MM.1S (cell line): ENCODE data around the gene TMEM175.
"Not testable (repeated sequence)": the region's sequence is repeated elsewhere in the genome, so short reads cannot be mapped to it uniquely, and the experiment has no call there.

Experiments used
- DNase-seq: peaks from one replicate; pipeline ENCODE4 v3.0.0-alpha.2; 2015
- H2AFZ ChIP-seq: fragments of 300-600 bp; sonication (generic); 2 replicates; pipeline ENCODE4 v1.6.0; 2016; ENCODE audit warnings: antibody characterized with exemption, low read length
- H3F3A ChIP-seq: fragments of 300-600 bp; sonication (generic); 2 replicates; pipeline ENCODE4 v1.6.1; 2016; ENCODE audit warnings: mild to moderate bottlenecking, antibody characterized with exemption, low read length, moderate library complexity, mixed read lengths; ENCODE audit not compliant: insufficient read depth
- H3K27ac ChIP-seq: fragments of 300-600 bp; sonication (generic); 2 replicates; pipeline ENCODE4 v1.5.1; 2016; ENCODE audit warnings: mild to moderate bottlenecking, low read length
- H3K27me3 ChIP-seq: fragments of 300-600 bp; sonication (generic); replicated peaks from 2 replicates; pipeline ENCODE4 v1.6.0; 2016; ENCODE audit warnings: low read length; ENCODE audit not compliant: insufficient read depth
- H3K36me3 ChIP-seq: fragments of 300-600 bp; sonication (generic); replicated peaks from 2 replicates; pipeline ENCODE4 v1.6.1; 2016; ENCODE audit warnings: mild to moderate bottlenecking, low read length, mixed read lengths; ENCODE audit not compliant: insufficient read depth
- H3K4me1 ChIP-seq: fragments of 300-600 bp; sonication (generic); 2 replicates; pipeline ENCODE4 v1.6.1; 2016; ENCODE audit warnings: low read length, mixed read lengths
- H3K4me2 ChIP-seq: fragments of 300-600 bp; sonication (generic); 2 replicates; pipeline ENCODE4 v1.6.0; 2016; ENCODE audit warnings: low read depth, low read length
- H3K4me3 ChIP-seq: fragments of 300-600 bp; sonication (generic); 2 replicates; pipeline ENCODE4 v1.5.1; 2016; ENCODE audit warnings: low read length, mixed read lengths
- H3K79me2 ChIP-seq: fragments of 300-600 bp; sonication (generic); 2 replicates; pipeline ENCODE4 v1.6.1; 2016; ENCODE audit warnings: mixed run types, low read length, mixed read lengths
- H3K9ac ChIP-seq: fragments of 300-600 bp; sonication (generic); 2 replicates; pipeline ENCODE4 v1.6.1; 2016; ENCODE audit warnings: low read length, mixed read lengths
- H3K9me2 ChIP-seq: fragments of 300-600 bp; sonication (generic); replicated peaks from 2 replicates; pipeline ENCODE4 v1.6.1; 2016; ENCODE audit warnings: mild to moderate bottlenecking, low read length, mixed read lengths; ENCODE audit not compliant: insufficient read depth
- H3K9me3 ChIP-seq: fragments of 300-600 bp; sonication (generic); replicated peaks from 2 replicates; pipeline ENCODE4 v1.6.1; 2016; ENCODE audit warnings: mild to moderate bottlenecking, low read length, mixed read lengths; ENCODE audit not compliant: insufficient read depth
- H4K20me1 ChIP-seq: fragments of 300-600 bp; sonication (generic); 2 replicates; pipeline ENCODE4 v1.6.1; 2016; ENCODE audit warnings: mild to moderate bottlenecking, low read length, moderate library complexity, mixed read lengths; ENCODE audit not compliant: insufficient read depth
- EZH2 ChIP-seq: fragments of 300-600 bp; sonication (generic); optimal IDR thresholded peaks from 2 replicates; pipeline ENCODE3; 2017; ENCODE audit warnings: low read depth, mild to moderate bottlenecking, antibody characterized with exemption, low read length, mixed read lengths
- EZH2phosphoT487 ChIP-seq: fragments of 300-600 bp; sonication (generic); IDR thresholded peaks from 2 replicates; pipeline ENCODE4 v1.6.1; 2018; ENCODE audit warnings: antibody characterized with exemption, low read length
- TF ChIP-seq, protein P1 (sequence below): fragments of 300-600 bp; sonication (generic); IDR thresholded peaks from 2 replicates; pipeline ENCODE4 v1.5.1; 2016; ENCODE audit warnings: antibody characterized with exemption, low read length, mixed read lengths

Gene TMEM175

DNA sequence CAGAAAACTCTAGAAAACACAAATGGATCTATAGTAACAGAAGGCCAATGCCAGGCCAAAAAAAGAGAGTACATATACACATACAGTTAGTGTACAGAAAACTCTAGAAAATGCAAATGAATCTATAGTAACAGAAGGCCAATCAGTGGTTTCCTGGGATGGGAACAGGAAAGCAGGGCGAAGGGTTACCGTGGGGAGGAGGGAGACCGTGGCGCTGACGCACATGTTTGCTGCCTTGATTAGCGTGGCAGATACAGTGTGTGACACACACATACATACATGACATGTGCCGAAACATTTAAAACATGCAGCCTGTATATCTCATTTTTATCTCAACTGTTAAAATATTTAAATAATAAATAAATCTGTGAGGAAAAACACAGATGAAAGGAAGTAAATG is 14.8 kb upstream of the TMEM175 start:
- Histone ChIP-seq H3K36me3 (no peaks in the 10 kb centered on the region), H3K27ac (no peak overlapping the region), H3K4me3 (no peak overlapping the region), H3K9me2 (no peaks in the 10 kb centered on the region), H3F3A (no peaks in the 10 kb centered on the region), H2AFZ (no peak overlapping the region), H3K9ac (no peak overlapping the region), H3K4me1 (no peaks in the 10 kb centered on the region), H4K20me1 (0 out of 2 replicates have a peak, but pooled peaks cover 4% of the 10 kb centered on the region), H3K79me2 (peaks cover 89% of the 10 kb centered on the region), H3K9me3 (no peaks in the 10 kb centered on the region), H3K4me2 (no peak overlapping the region), H3K27me3 (no peaks in the 10 kb centered on the region)
- DNase-seq: no peak
- no peak for TF ChIP-seq EZH2phosphoT487
- TF ChIP-seq, protein P1, sequence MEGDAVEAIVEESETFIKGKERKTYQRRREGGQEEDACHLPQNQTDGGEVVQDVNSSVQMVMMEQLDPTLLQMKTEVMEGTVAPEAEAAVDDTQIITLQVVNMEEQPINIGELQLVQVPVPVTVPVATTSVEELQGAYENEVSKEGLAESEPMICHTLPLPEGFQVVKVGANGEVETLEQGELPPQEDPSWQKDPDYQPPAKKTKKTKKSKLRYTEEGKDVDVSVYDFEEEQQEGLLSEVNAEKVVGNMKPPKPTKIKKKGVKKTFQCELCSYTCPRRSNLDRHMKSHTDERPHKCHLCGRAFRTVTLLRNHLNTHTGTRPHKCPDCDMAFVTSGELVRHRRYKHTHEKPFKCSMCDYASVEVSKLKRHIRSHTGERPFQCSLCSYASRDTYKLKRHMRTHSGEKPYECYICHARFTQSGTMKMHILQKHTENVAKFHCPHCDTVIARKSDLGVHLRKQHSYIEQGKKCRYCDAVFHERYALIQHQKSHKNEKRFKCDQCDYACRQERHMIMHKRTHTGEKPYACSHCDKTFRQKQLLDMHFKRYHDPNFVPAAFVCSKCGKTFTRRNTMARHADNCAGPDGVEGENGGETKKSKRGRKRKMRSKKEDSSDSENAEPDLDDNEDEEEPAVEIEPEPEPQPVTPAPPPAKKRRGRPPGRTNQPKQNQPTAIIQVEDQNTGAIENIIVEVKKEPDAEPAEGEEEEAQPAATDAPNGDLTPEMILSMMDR: no peak
- TF ChIP-seq EZH2: no peak

DNA sequence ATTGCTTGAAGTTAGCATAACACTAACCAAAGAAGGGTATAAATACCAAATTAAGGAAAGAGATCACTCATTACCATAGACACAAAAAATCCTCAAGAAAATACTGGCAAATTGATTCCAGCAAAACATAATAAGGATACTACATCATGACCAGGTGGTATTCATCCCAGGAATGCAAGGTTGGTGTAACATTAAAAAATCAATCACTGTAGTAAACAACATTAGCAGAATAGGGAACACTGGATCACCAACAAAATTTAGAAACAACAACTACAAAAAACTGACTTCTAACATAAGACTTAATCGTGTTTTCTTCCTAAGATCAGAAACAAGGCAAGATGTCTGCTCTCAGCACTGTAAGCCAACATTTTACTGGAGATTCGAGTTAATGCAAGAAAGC is 14.3 kb upstream of the TMEM175 start:
- Histone ChIP-seq H3K9me2 (no peaks in the 10 kb centered on the region), H3K4me1 (no peaks in the 10 kb centered on the region), H3K36me3 (0 out of 2 replicates have a peak, but pooled peaks cover 3% of the 10 kb centered on the region), H3K9ac (no peak overlapping the region), H3K4me2 (no peak overlapping the region), H3K9me3 (no peaks in the 10 kb centered on the region), H3K27ac (no peak overlapping the region), H4K20me1 (0 out of 2 replicates have a peak, but pooled peaks cover 4% of the 10 kb centered on the region), H2AFZ (no peak overlapping the region), H3F3A (no peaks in the 10 kb centered on the region), H3K27me3 (no peaks in the 10 kb centered on the region), H3K79me2 (peaks cover 92% of the 10 kb centered on the region), H3K4me3 (no peak overlapping the region)
- no peak for DNase-seq
- TF ChIP-seq EZH2phosphoT487: no peak

DNA sequence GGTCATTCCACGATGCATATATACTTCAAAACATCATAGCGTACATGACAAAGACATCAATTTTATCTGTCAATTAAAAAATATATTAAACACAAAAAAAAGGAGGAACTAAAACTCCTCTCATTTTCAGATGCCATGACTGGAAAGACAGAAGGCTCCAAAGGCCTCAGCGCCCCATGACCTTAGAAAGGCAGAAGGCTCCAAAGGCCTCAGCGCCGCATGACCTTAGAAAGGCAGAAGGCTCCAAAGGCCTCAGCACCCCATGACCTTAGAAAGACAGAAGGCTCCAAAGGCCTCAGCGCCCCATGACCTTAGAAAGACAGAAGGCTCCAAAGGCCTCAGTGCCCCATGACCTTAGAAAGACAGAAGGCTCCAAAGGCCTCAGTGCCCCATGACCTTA is 13.7 kb upstream of the TMEM175 start:
- not testable (repeated sequence) for H3K36me3 ChIP-seq, H4K20me1 ChIP-seq, H2AFZ ChIP-seq, H3K4me2 ChIP-seq, H3K4me1 ChIP-seq, DNase-seq, H3K4me3 ChIP-seq, H3K9me3 ChIP-seq, H3K9ac ChIP-seq, H3F3A ChIP-seq, H3K27me3 ChIP-seq, H3K27ac ChIP-seq, H3K9me2 ChIP-seq
- H3K79me2 ChIP-seq: peaks cover 92% of the 10 kb centered on the region

DNA sequence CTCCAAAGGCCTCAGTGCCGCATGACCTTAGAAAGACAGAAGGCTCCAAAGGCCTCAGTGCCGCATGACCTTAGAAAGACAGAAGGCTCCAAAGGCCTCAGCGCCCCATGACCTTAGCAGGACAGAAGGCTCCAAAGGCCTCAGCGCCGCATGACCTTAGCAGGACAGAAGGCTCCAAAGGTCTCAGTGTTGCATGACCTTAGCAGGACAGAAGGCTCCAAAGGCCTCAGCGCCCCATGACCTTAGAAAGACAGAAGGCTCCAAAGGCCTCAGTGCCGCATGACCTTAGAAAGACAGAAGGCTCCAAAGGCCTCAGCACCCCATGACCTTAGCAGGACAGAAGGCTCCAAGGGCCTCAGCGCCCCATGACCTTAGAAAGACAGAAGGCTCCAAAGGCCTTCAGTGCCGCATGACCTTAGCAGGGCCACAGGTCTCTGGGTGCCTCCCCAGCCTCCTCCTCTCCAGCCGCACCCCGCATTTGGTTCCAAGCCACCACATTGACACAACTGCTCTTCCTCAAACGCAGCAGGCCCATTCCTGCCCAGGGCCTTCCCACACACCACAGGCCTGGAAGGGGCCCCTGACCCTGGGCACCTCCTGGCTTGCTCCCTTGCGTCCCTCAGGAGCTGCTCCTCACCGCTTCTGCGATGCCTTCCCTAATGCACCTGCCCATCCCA is 13.1 kb upstream of the TMEM175 start:
- H3K4me1 ChIP-seq, H3F3A ChIP-seq, H3K27me3 ChIP-seq, H3K4me3 ChIP-seq, H3K36me3 ChIP-seq, H3K9me2 ChIP-seq, H3K9ac ChIP-seq, H3K9me3 ChIP-seq, DNase-seq, H3K4me2 ChIP-seq, H4K20me1 ChIP-seq, H2AFZ ChIP-seq, H3K27ac ChIP-seq: not testable (repeated sequence)
- peaks cover 97% of the 10 kb centered on the region for H3K79me2 ChIP-seq

DNA sequence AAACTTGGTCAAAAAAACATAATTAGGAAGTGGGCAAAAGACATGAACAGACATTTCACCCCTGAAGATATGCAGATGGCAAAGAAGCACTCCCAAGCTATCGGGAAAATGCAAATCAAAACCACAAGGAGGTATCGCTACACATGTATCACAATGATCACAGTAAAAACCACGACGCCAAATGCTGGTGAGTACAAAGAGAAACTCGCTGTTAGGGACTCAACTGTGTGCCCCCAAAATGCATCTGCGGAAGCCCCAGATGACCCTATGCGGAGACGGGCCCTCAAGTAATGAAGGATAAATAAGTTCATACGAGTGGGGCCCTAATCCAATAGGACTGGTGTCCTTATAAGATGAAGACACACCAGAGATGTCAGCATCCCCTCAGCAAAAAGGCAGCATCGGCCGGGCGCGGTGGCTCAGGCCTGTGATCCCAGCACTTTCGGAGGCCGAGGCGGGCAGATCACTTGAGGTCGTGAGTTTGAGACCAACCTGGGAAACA is 10.4 kb upstream of the TMEM175 start:
- Histone ChIP-seq H3K4me1 (no peaks in the 10 kb centered on the region), H3F3A (no peaks in the 10 kb centered on the region), H3K36me3 (0 out of 2 replicates have a peak, but pooled peaks cover 6% of the 10 kb centered on the region), H3K27me3 (no peaks in the 10 kb centered on the region), H3K9me3 (no peaks in the 10 kb centered on the region), H2AFZ (no peak overlapping the region), H3K9me2 (no peaks in the 10 kb centered on the region), H3K79me2 (peaks cover 95% of the 10 kb centered on the region), H3K27ac (no peak overlapping the region), H3K4me2 (no peak overlapping the region), H3K9ac (no peak overlapping the region), H3K4me3 (no peak overlapping the region), H4K20me1 (no peaks in the 10 kb centered on the region)
- no peak for DNase-seq
- TF ChIP-seq, protein P1: no peak
- TF ChIP-seq EZH2 (no peak), EZH2phosphoT487 (no peak)
